CD4-positive, alpha-beta T cell treated with Interleukin-6 for 4 hours (primary cell): ENCODE results near the gene ACTL7B.
"Not testable (repeated sequence)": the region's sequence is repeated elsewhere in the genome, so short reads cannot be mapped to it uniquely, and the experiment has no call there.

ENCODE experiments used
- DNase-seq: peaks from one replicate; pipeline ENCODE4 v3.0.0-alpha.2; 2020; ENCODE audit warnings: mixed read lengths

Gene ACTL7B, protein sequence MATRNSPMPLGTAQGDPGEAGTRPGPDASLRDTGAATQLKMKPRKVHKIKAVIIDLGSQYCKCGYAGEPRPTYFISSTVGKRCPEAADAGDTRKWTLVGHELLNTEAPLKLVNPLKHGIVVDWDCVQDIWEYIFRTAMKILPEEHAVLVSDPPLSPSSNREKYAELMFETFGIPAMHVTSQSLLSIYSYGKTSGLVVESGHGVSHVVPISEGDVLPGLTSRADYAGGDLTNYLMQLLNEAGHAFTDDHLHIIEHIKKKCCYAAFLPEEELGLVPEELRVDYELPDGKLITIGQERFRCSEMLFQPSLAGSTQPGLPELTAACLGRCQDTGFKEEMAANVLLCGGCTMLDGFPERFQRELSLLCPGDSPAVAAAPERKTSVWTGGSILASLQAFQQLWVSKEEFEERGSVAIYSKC

GRCh38 chr9:108855888-108856287 is at the start of gene ACTL7B:
Gene ACTL7B (minus strand): TSS chr9:108855986. CDS start chr9:108855930, 56 bp downstream.
- DNase-seq = no peak

DNA sequence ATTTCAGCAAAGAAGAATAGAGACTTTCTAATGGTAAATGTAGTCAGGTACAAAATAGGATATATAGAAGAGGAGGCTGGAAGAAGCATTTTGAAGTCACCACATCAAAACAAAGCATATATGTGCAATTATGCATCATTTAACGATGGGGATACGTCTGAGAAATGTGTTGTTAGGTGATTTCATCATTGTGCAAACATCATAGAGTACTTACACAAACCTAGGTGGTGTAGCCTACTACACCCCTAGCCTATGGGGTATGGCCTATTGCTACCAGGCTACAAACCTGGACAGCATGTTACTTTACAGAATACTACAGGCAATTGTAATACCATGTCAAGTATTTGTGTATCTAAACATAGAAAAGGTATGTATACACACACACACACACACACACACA is 49.7 kb upstream of the ACTL7B start:
- DNase-seq = no peak

- DNase-seq = no peak
Observed at GRCh38 chr9:108904161-108904560, 48.4 kb upstream of the ACTL7B start.

DNA sequence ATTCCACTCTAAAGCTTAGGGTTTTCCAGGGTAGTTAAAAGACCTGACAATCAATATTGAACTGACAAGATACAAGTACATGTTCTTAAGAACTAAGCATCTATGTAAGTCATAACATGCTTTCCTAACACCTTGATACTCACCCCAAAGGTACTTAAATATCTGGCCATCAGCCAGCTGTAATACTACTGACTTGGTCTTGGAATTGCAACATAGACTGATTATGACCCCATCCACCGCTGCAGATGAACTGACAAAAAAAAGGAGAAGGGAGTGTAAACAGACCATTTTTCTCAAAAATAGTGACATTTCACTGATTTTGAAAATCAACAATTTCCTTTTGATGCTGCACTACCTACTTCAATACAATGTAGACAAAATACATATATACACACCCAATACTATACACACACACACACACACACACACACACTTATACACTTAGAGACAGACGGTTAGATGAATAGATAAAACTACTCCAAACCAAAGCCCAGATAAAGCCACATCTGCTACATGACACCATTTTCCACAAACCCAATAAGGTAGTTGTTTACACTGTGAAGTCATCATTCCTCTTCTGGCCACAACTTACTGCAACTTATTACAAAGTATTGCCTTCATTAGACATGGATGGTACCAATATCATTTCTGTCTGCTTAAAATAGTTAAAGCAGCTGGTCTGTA is 47.8 kb upstream of the ACTL7B start:
- no peak for DNase-seq

DNA sequence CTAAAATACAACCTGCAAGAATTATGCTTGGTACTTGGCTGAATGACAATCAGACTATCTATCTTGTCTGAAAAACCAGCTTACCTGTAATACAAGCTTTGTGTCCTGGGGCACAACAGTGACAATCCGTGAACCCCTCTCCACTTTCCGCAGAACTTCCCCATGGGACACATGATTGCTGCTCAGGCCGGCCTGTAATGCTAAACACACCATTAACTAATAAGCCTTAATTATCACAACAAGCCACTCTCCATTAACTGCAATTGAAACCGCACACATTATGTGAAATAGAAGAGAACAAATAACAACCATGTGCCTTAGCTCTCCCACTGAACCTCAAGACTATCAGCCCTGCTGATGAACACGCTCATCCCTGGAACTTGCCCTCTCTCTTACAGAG is 44.4 kb upstream of the ACTL7B start:
- no peak for DNase-seq

- DNase-seq = not testable (repeated sequence)
Observed at GRCh38 chr9:108899023-108899695, 43.4 kb upstream of the ACTL7B start.

DNA sequence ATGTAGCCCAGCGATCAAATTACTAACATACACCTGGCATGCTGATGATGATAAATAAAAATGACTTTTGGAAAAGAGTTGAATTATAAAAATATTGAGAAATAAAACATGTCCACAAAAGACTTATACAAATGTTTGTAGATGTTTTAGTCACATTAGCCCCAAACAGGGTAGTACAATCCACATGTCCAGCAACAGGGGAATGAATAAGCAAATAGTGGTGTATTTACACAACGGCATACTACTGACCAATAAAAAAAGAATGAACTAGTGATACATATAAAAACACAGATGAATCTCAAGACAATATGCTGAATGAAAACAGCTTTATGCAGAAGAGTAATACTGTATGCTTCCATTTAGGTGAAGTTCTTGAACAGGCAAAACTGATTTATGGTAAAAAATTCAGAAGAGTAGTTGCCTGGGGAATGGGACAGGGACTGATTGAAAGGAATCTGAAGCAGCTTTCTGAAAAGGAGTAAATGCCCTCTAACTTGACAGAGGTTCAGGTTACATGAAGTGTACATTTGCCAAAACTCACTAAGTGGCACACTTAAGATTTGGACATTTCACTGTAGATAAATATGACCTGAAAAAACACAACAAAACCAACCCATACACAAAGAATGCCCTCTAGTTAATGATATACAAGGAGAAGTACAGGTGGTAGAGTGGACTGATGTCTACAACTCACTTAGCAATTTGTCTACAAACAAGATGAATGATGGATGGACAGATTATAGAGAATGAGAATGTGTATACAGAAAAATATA is 41.7 kb upstream of the ACTL7B start:
- DNase-seq = no peak

GRCh38 chr9:108894225-108894997 is 38.6 kb upstream of the ACTL7B start:
- DNase-seq = no peak

DNA sequence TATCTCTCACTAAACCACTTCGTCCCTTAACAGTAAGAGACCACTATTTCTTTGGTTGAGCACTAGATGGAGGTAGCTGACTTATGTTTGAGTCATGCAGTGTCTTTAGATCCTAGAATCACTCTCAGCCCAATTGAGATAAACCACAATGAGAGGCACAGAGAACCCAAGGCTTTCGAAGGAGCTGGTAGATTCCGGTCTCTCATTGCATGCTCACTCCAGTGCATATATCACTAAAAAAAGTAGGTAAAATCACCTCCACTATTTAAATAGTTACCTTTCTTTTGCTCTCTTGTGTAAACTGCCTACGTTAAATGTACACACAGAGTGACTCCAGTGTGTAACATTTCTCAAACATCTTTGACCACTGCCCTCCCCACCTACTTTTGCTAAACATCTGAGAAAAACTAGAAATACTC is 33.9 kb upstream of the ACTL7B start:
- DNase-seq = no peak

DNA sequence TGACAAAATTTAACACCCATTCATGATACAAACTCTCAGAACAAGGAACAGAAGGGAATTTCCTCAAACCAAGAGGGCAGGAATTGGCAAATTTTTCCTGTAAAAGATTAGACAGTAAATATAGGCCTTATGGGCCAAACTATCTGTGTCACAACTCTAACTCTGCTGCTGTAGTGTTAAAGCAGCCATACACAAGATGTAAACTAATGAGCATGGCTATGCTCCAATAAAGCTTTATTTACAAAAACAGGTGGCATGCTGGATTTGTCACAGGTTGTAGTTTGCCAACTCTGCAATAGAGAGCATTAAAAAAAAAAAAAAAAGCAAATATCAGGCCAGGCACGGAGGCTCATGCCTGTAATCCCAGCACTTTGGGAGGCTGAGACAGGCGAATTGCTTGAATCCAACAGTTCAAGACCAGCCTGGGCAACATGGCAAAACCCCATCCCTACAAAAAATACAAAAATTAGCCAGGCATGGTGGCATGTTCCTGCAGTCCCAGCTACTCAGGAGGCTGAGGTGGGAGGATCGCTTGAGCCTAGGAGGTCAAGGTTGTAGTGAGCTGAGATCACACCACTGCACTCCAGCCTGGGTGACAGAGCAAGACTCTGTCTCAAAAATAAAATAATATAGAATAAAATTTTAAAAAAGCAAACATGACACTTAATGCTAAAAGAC is 30.9 kb upstream of the ACTL7B start:
- DNase-seq = not testable (repeated sequence)

- DNase-seq = no peak
Observed at GRCh38 chr9:108885643-108886348, 30.0 kb upstream of the ACTL7B start.

DNA sequence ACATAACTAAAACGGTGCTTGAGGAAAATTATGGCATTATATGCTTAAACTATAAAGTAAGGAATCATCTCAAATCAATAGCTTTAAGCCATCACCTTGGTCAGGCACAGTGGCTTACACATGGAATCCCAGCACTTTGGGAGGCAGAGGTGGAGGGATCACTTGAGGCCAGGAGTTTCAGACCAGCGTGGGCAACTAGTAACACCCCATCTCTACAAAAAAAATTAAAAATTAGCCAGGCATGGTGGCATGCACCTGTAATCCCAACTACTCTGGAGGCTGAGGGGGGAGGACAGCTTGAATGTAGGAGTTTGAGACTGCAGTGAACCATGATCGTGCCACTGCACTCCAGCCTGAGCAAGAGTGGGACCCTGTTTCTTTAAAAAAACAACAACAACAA is 28.9 kb upstream of the ACTL7B start:
- no peak for DNase-seq

DNA sequence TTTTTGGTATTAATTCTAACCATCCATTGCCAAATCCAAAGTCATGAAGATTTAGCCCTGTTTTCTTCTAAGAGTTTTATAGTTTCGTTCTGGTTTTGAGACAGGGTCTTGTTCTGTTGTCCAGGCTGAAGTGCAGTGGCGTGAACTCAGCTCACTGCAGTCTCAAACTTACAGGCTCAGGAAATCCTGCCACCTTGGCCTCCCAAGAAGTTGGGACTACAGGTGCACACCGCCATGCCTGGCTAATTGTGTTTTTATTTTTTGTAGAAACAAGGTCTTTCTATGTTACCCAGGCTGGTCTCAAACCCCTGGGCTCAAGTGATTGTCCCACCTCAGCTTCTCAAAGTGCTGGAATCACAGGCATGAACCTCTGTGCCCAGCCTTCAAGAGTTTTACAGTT is 27.3 kb upstream of the ACTL7B start:
- no peak for DNase-seq

DNA sequence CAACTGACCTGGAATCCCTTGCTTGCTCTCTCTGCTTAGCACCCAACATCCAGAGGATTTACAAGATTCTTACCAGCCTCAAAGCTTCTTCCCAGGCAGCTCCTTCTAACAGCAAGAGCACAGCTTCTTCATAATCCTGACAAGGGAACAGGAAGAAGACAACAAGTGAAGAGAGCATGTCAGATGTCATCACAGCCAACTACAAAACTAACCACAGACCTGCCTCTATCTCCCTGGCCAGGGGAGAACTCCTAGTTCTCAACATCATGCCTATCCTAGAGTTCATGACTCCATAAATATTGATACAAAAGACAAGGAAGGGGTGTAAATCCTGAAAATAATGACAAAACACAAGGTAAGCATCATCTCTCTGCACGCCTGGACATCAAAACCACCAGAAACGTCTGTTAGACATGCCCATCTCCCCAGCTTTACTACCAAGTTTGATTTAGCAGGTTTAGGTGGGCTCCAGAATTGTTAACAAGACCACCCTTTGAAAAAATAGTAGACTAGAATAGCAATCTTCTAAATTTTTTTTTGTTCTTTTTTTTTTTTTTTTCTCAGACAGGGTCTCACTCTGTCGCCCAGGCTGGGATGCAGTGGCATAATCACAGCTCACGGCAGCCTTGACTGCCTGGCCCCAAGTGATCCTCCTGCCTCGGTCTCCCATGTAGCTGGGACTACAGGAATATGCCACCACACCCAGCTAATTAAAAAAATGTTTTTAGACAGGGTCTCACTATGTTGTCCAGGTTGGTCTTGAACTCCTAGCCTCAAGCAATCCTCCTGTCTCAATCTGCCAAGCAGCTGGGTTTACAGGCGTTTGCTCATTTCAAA is 26.5 kb upstream of the ACTL7B start:
- DNase-seq = no peak

- no peak for DNase-seq
Observed at GRCh38 chr9:108880738-108881316, 25.0 kb upstream of the ACTL7B start.

DNA sequence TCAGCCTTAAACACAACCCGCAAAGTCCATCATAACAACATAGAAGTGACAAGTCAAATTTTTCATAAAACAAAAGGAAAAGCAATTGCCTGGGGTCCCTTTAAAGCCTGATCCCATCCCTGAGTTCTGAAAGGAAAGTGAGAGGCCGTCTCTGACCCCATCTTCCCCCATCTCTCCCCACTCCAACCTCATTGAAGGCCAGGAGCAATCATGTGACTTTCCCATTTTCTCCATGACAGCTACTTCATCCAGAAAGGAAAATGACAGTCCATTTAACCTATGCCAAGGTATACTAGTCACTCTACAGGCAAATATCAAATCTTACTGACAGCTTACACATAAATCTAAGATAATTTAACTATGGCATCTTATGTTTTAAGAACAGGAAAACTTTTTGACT is 21.7 kb upstream of the ACTL7B start:
- DNase-seq = no peak

DNA sequence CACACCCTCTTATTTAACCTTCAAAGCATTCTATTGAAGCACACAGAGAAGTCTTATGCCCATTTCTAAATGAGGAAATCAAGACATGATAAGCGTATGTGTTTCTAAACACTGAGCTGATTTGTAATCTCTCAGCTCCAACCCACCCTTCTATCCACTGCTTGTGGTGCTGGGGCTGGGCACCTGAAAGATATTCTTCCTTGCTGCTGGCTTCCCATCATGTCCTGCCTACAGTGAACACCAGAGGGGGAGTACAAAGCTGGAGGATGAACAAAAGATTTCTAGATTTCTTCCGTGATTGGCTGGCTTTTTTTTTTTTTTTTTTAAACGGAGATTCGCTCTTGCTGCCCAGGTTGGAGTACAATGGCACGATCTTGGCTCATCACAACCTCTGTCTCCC is 20.6 kb upstream of the ACTL7B start:
- no peak for DNase-seq

- DNase-seq = no peak
Observed at GRCh38 chr9:108874058-108874788, 18.4 kb upstream of the ACTL7B start.
